SK-N-SH (cell line): ENCODE measurements around the gene FOXP1.

ENCODE experiments used
- EP300 ChIP-seq, 2 experiments: IDR thresholded peaks; 2 replicates each; pipeline versions ENCODE4 v1.4.0 to v1.6.1; 2012; ENCODE audit warnings: borderline replicate concordance in 1 of 2, low read depth in 1 of 2, low read length in 1 of 2
- EZH2phosphoT487 ChIP-seq: fragments of 200-600 bp; sonication (generic); IDR thresholded peaks from 2 replicates; pipeline ENCODE4 v1.6.1; 2017; ENCODE audit warnings: low read depth, mixed run types, mild to moderate bottlenecking, antibody characterized with exemption, moderate library complexity, borderline replicate concordance
- POLR2AphosphoS5 ChIP-seq: IDR thresholded peaks from 2 replicates; pipeline ENCODE4 v1.6.1; 2012; ENCODE audit warnings: low read depth, low read length
- YY1 ChIP-seq: IDR thresholded peaks from 2 replicates; pipeline ENCODE4 v1.4.0; 2012; ENCODE audit warnings: low read depth, mild to moderate bottlenecking
- TF ChIP-seq, protein P1 (sequence below): fragments of 200-600 bp; sonication (generic); IDR thresholded peaks from 2 replicates; pipeline ENCODE4 v1.6.1; 2017; ENCODE audit warnings: antibody characterized with exemption, mild to moderate bottlenecking, moderate library complexity
- TF ChIP-seq, protein P2 (sequence below): IDR thresholded peaks from 2 replicates; pipeline ENCODE4; 2012
- TF ChIP-seq, protein P3 (sequence below): IDR thresholded peaks from 2 replicates; pipeline ENCODE4 v1.6.1; 2012; ENCODE audit warnings: mild to moderate bottlenecking, low read depth, low read length, moderate library complexity

DNA sequence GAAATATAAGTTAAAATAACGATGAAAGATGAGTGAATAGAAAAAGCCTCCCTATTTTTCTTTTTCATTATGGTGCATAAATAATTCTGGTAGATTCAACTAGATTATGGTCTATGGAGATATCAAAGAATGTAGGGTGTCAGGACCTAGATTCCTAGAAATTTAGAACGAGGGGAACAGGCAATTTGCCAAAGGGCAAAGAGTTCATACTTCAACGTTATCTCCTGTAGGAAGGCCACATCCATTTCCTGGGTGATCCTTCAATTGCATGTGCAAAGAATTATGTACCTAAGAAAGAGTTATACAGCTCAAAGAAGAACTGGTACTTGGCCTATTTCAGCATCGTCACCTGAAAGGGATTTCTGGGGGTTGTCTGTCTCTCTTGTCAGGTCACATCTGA is 351.8 kb downstream of the FOXP1 start:
- TF ChIP-seq EP300 (IDR thresholded peaks at IDR 0.05; ENCODE audit: borderline replicate concordance in 1 of 2, low read depth in 1 of 2, low read length in 1 of 2), result no peak
- TF ChIP-seq, protein P1, sequence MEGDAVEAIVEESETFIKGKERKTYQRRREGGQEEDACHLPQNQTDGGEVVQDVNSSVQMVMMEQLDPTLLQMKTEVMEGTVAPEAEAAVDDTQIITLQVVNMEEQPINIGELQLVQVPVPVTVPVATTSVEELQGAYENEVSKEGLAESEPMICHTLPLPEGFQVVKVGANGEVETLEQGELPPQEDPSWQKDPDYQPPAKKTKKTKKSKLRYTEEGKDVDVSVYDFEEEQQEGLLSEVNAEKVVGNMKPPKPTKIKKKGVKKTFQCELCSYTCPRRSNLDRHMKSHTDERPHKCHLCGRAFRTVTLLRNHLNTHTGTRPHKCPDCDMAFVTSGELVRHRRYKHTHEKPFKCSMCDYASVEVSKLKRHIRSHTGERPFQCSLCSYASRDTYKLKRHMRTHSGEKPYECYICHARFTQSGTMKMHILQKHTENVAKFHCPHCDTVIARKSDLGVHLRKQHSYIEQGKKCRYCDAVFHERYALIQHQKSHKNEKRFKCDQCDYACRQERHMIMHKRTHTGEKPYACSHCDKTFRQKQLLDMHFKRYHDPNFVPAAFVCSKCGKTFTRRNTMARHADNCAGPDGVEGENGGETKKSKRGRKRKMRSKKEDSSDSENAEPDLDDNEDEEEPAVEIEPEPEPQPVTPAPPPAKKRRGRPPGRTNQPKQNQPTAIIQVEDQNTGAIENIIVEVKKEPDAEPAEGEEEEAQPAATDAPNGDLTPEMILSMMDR, result no peak
- TF ChIP-seq, protein P2, sequence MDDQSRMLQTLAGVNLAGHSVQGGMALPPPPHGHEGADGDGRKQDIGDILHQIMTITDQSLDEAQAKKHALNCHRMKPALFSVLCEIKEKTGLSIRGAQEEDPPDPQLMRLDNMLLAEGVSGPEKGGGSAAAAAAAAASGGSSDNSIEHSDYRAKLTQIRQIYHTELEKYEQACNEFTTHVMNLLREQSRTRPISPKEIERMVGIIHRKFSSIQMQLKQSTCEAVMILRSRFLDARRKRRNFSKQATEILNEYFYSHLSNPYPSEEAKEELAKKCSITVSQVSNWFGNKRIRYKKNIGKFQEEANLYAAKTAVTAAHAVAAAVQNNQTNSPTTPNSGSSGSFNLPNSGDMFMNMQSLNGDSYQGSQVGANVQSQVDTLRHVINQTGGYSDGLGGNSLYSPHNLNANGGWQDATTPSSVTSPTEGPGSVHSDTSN, result no peak
- TF ChIP-seq EZH2phosphoT487, result no peak
- TF ChIP-seq, protein P3, sequence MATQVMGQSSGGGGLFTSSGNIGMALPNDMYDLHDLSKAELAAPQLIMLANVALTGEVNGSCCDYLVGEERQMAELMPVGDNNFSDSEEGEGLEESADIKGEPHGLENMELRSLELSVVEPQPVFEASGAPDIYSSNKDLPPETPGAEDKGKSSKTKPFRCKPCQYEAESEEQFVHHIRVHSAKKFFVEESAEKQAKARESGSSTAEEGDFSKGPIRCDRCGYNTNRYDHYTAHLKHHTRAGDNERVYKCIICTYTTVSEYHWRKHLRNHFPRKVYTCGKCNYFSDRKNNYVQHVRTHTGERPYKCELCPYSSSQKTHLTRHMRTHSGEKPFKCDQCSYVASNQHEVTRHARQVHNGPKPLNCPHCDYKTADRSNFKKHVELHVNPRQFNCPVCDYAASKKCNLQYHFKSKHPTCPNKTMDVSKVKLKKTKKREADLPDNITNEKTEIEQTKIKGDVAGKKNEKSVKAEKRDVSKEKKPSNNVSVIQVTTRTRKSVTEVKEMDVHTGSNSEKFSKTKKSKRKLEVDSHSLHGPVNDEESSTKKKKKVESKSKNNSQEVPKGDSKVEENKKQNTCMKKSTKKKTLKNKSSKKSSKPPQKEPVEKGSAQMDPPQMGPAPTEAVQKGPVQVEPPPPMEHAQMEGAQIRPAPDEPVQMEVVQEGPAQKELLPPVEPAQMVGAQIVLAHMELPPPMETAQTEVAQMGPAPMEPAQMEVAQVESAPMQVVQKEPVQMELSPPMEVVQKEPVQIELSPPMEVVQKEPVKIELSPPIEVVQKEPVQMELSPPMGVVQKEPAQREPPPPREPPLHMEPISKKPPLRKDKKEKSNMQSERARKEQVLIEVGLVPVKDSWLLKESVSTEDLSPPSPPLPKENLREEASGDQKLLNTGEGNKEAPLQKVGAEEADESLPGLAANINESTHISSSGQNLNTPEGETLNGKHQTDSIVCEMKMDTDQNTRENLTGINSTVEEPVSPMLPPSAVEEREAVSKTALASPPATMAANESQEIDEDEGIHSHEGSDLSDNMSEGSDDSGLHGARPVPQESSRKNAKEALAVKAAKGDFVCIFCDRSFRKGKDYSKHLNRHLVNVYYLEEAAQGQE, result no peak
- TF ChIP-seq POLR2AphosphoS5, result no peak
- TF ChIP-seq YY1, result no peak
